ENCODE measurements around the gene MTMR1.
A peak's percentile ranks its signal among the peaks of the same experiment; 100 is the strongest.

Gene MTMR1

GRCh38 chrX:150763810-150764209 lies 70.6 kb downstream of the MTMR1 start:
- no peak overlapping the region for H3K4me3 ChIP-seq (ENCODE audit: control insufficient read depth, low read depth, low read length)
- no peak for DNase-seq (ENCODE audit: low read depth)
- TF ChIP-seq CTCF (conservative IDR thresholded peaks at IDR 0.05; ENCODE audit: control insufficient read depth, insufficient read depth, low read depth, low read length): no peak

- TF ChIP-seq CTCF (conservative IDR thresholded peaks at IDR 0.05; ENCODE audit: control insufficient read depth, insufficient read depth, low read depth, low read length): no peak
- no peak overlapping the region for H3K4me3 ChIP-seq (ENCODE audit: control insufficient read depth, low read depth, low read length)
- DNase-seq (ENCODE audit: low read depth): no peak
Measured at GRCh38 chrX:150765237-150765636, 72.0 kb downstream of the MTMR1 start.

- no peak for TF ChIP-seq CTCF (conservative IDR thresholded peaks at IDR 0.05; ENCODE audit: control insufficient read depth, insufficient read depth, low read depth, low read length)
- H3K4me3 ChIP-seq (ENCODE audit: control insufficient read depth, low read depth, low read length): no peak overlapping the region
- no peak for DNase-seq (ENCODE audit: low read depth)
Measured at GRCh38 chrX:150765782-150766350, 72.7 kb downstream of the MTMR1 start.

- H3K4me3 ChIP-seq (ENCODE audit: control insufficient read depth, low read depth, low read length): no peak overlapping the region
- TF ChIP-seq CTCF (conservative IDR thresholded peaks at IDR 0.05; ENCODE audit: control insufficient read depth, insufficient read depth, low read depth, low read length): no peak
- no peak for DNase-seq (ENCODE audit: low read depth)
Measured at GRCh38 chrX:150766351-150767044, 73.3 kb downstream of the MTMR1 start.

GRCh38 chrX:150767045-150767395 lies 73.8 kb downstream of the MTMR1 start:
- DNase-seq (ENCODE audit: low read depth): peak; percentile 65
- no peak overlapping the region for H3K4me3 ChIP-seq (ENCODE audit: control insufficient read depth, low read depth, low read length)
- no peak for TF ChIP-seq CTCF (conservative IDR thresholded peaks at IDR 0.05; ENCODE audit: control insufficient read depth, insufficient read depth, low read depth, low read length)

GRCh38 chrX:150767475-150768131 lies 74.4 kb downstream of the MTMR1 start:
- DNase-seq (ENCODE audit: low read depth): peak; percentile 93
- no peak for TF ChIP-seq CTCF (conservative IDR thresholded peaks at IDR 0.05; ENCODE audit: control insufficient read depth, insufficient read depth, low read depth, low read length)
- H3K4me3 ChIP-seq (ENCODE audit: control insufficient read depth, low read depth, low read length): no peak overlapping the region

Data from fibroblast of mammary gland (primary cell).